Measurements from ENCODE around the gene ANKRD6.

The ANKRD6 gene

GRCh38 chr6:89520736-89521135 is 87.8 kb downstream of the ANKRD6 start:
- no peak for DNase-seq

- no peak for DNase-seq
Measured at GRCh38 chr6:89522778-89523177, 89.8 kb downstream of the ANKRD6 start.

- DNase-seq, result no peak
Measured at GRCh38 chr6:89525786-89526562, 93.0 kb downstream of the ANKRD6 start.

- no peak for DNase-seq
Measured at GRCh38 chr6:89526563-89526869, 93.6 kb downstream of the ANKRD6 start.

GRCh38 chr6:89527634-89528033 is 94.7 kb downstream of the ANKRD6 start:
- no peak for DNase-seq

- no peak for DNase-seq
Measured at GRCh38 chr6:89528866-89529265, 95.9 kb downstream of the ANKRD6 start.

GRCh38 chr6:89530982-89531381 is 98.0 kb downstream of the ANKRD6 start:
- DNase-seq, result no peak

GRCh38 chr6:89536231-89536630 is 103.3 kb downstream of the ANKRD6 start:
- no peak for DNase-seq

GRCh38 chr6:89539779-89540178 is 106.8 kb downstream of the ANKRD6 start:
- no peak for DNase-seq

- no peak for DNase-seq
Measured at GRCh38 chr6:89542081-89542857, 109.3 kb downstream of the ANKRD6 start.

- DNase-seq, result no peak
Measured at GRCh38 chr6:89542866-89543265, 109.9 kb downstream of the ANKRD6 start.

GRCh38 chr6:89547281-89547680 is 114.3 kb downstream of the ANKRD6 start:
- no peak for DNase-seq

GRCh38 chr6:89553431-89553830 is 120.5 kb downstream of the ANKRD6 start:
- no peak for DNase-seq

- no peak for DNase-seq
Measured at GRCh38 chr6:89554106-89554505, 121.2 kb downstream of the ANKRD6 start.

GRCh38 chr6:89555031-89555430 is 122.1 kb downstream of the ANKRD6 start:
- DNase-seq, result no peak

GRCh38 chr6:89555806-89556205 is 122.9 kb downstream of the ANKRD6 start:
- no peak for DNase-seq

- DNase-seq, result no peak
Measured at GRCh38 chr6:89559487-89559886, 126.5 kb downstream of the ANKRD6 start.

GRCh38 chr6:89562093-89562973 is 129.4 kb downstream of the ANKRD6 start:
- DNase-seq, result no peak

- no peak for DNase-seq
Measured at GRCh38 chr6:89563866-89564265, 130.9 kb downstream of the ANKRD6 start.

- DNase-seq, result no peak
Measured at GRCh38 chr6:89564752-89565427, 131.9 kb downstream of the ANKRD6 start.

- DNase-seq, result no peak
Measured at GRCh38 chr6:89566008-89566800, 133.3 kb downstream of the ANKRD6 start.
